ENCODE measurements around the gene LAMTOR1. TPM values are rescaled to one million over a fixed set of nuclear protein-coding genes. Genes with fewer than 3 reads are reported as not detected.

Gene LAMTOR1
- total RNA-seq, 2 donors from 2014 or later: 65.6 to 66.9 TPM

DNA sequence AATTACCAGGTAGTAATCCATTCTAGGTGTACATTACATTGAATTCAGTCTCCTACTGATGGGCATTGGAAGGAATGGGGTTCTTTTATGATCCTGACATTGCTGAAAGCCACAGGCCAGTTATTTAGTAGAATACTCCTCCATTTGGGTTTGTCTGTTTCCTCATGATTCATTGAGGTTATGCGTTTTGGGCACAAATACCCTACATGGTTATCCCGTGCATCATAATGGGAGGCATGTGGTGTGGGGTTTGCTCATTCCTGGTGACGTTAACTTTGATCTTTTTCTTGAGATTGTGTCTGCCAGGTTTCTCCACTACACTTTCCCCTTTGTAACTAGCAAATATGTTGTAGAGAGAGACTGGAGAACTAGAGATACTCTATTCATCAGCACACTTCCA is 38.0 kb upstream of the LAMTOR1 start:
- DNase-seq (no peak), ATAC-seq (no peak)
- WGBS, 2 donors: 56 to 60% methylated on average over 3 of the region's 3 CpGs

DNA sequence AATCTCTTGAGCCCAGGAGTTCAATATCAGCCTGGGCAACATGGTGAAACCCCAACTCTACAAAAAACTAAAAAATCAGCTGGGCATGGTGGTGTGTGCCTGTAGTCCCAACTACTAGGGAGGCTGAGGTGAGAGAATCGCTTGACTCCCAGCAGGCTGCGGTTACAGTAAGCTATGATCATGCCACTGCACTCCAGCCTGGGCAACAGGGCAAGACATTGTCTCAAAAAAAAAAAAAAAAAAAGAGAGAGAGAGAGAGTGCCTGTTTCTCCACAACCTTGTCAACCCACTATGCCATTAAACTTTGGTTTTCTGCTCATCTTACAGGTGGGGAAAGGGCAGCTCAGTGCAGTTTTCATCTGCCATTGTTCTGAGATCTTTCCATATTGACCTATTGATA is 37.6 kb upstream of the LAMTOR1 start:
- 90 to 92% methylated on average over 2 of the region's 2 CpGs for WGBS, 2 donors
- TF ChIP-seq, protein P1, sequence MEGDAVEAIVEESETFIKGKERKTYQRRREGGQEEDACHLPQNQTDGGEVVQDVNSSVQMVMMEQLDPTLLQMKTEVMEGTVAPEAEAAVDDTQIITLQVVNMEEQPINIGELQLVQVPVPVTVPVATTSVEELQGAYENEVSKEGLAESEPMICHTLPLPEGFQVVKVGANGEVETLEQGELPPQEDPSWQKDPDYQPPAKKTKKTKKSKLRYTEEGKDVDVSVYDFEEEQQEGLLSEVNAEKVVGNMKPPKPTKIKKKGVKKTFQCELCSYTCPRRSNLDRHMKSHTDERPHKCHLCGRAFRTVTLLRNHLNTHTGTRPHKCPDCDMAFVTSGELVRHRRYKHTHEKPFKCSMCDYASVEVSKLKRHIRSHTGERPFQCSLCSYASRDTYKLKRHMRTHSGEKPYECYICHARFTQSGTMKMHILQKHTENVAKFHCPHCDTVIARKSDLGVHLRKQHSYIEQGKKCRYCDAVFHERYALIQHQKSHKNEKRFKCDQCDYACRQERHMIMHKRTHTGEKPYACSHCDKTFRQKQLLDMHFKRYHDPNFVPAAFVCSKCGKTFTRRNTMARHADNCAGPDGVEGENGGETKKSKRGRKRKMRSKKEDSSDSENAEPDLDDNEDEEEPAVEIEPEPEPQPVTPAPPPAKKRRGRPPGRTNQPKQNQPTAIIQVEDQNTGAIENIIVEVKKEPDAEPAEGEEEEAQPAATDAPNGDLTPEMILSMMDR (IDR thresholded peaks at IDR 0.05): no peak
- no peak for TF ChIP-seq POLR2A (IDR thresholded peaks at IDR 0.05)
- no peak for ATAC-seq

More for the DNA sequence above, 38.0 kb upstream of the LAMTOR1 start:
- Histone ChIP-seq H3K4me3 (no peak overlapping the region), H3K36me3 (replicated peaks in 1 of 2; ENCODE audit: insufficient read depth in 1 of 2, low read depth in 2 of 2) (no peaks in the 10 kb centered on the region), H3K27ac (no peak overlapping the region), H3K27me3 (no peaks in the 10 kb centered on the region), H3K4me1 (peaks cover 3% of the 10 kb centered on the region), H3K9me3 (no peaks in the 10 kb centered on the region)
- intact Hi-C loops (cut with DNase I): no loop called here
- TF ChIP-seq, protein P1 (IDR thresholded peaks at IDR 0.05): no peak
- TF ChIP-seq POLR2A (IDR thresholded peaks at IDR 0.05): no peak

DNA sequence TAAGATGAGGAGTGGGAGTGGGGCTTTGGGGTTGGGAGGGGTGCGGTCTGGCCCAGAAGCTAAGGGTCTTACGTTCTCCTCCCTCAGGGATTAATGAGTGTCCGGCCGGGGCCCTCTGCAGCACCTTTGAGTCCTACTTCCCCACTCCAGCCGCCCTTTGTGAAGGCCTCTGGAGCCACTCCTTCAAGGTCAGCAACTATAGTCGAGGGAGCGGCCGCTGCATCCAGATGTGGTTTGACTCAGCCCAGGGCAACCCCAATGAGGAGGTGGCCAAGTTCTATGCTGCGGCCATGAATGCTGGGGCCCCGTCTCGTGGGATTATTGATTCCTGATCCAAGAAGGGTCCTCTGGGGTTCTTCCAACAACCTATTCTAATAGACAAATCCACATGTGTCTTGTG is 36.4 kb upstream of the LAMTOR1 start:
- no peak overlapping the region for H3K27ac ChIP-seq
- intact Hi-C loops (cut with DNase I): no loop called here
- 83 to 97% methylated on average over 6 to 11 of the region's 11 CpGs for WGBS, 2 donors

More for the DNA sequence above, 37.6 kb upstream of the LAMTOR1 start:
- peaks cover 3% of the 10 kb centered on the region for H3K4me1 ChIP-seq
- H3K36me3 ChIP-seq (replicated peaks in 1 of 2; ENCODE audit: insufficient read depth in 1 of 2, low read depth in 2 of 2): no peaks in the 10 kb centered on the region
- H3K27me3 ChIP-seq: no peaks in the 10 kb centered on the region
- no peak overlapping the region for H3K27ac ChIP-seq
- H3K4me3 ChIP-seq: no peak overlapping the region
- no peak for DNase-seq
- H3K9me3 ChIP-seq: no peaks in the 10 kb centered on the region
- intact Hi-C loops (cut with DNase I): no loop called here

DNA sequence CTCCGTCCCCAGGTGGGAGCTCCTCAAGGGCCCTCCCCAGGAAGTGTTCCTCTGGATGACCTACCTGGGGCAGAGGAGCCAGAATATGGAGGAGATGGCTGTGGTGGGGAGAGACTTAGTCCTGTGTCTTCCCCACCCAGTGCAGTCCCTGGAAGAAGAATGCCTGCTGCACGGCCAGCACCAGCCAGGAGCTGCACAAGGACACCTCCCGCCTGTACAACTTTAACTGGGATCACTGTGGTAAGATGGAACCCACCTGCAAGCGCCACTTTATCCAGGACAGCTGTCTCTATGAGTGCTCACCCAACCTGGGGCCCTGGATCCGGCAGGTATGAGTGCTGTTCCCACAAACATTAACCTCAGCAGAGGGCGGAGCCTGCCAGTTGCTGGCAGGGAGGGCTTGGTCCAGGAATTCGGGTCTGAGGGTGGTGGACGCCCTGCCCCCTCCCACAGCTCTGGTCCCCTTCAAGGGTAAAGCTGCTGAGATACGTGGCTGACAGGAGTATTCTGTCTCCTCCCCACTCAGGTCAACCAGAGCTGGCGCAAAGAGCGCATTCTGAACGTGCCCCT is 35.8 kb upstream of the LAMTOR1 start:
- TF ChIP-seq, protein P1 (IDR thresholded peaks at IDR 0.05): no peak
- TF ChIP-seq POLR2A (IDR thresholded peaks at IDR 0.05): no peak
- no peaks in the 10 kb centered on the region for H3K9me3 ChIP-seq
- peaks cover 2% of the 10 kb centered on the region for H3K4me1 ChIP-seq
- H3K27me3 ChIP-seq: no peaks in the 10 kb centered on the region
- no peak overlapping the region for H3K27ac ChIP-seq
- DNase-seq: peak in 1 of 4 donors; percentile 15
- 59 to 62% methylated on average over 6 to 11 of the region's 12 CpGs for WGBS, 2 donors
- intact Hi-C loops (cut with DNase I): no loop called here
- no peak for ATAC-seq
- H3K36me3 ChIP-seq (replicated peaks in 1 of 2; ENCODE audit: insufficient read depth in 1 of 2, low read depth in 2 of 2): no peaks in the 10 kb centered on the region
- H3K4me3 ChIP-seq: no peak overlapping the region

More for the DNA sequence above, 36.4 kb upstream of the LAMTOR1 start:
- H3K9me3 ChIP-seq: no peaks in the 10 kb centered on the region
- no peak for ATAC-seq
- TF ChIP-seq, protein P1 (IDR thresholded peaks at IDR 0.05): no peak
- no peak for TF ChIP-seq POLR2A (IDR thresholded peaks at IDR 0.05)
- H3K27me3 ChIP-seq: no peaks in the 10 kb centered on the region
- DNase-seq: no peak
- H3K4me3 ChIP-seq: no peak overlapping the region
- peaks cover 3% of the 10 kb centered on the region for H3K4me1 ChIP-seq
- no peaks in the 10 kb centered on the region for H3K36me3 ChIP-seq (replicated peaks in 1 of 2; ENCODE audit: insufficient read depth in 1 of 2, low read depth in 2 of 2)

DNA sequence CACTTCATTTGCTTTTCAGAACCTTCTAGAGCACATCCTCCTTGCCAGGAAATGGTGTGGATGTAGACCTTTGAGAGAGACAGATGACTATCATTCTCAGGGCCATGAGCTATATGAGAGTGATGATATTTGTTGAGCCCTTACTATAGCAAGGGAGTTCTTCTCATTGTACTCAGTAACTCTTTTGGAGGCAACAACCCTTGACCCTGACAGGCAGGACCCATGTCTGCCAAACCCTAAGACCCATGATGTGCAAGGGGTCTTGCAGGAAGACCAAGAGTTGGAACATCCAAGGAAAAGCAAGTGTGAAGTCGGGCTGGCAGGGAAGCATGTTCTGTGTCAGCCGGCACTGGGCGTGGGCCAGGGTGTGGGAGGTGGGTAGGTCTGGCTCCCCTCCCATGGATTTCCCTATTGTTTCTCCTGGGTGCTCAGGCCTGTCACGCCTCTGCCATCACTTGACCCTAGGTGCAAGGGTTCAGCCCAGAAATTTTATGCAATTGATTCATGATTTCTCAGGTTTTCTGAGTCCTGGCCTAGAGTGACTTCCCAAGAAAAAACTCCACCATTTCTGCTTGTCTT is 33.7 kb upstream of the LAMTOR1 start:
- ATAC-seq: no peak
- no peaks in the 10 kb centered on the region for H3K36me3 ChIP-seq (replicated peaks in 1 of 2; ENCODE audit: insufficient read depth in 1 of 2, low read depth in 2 of 2)
- TF ChIP-seq POLR2A (IDR thresholded peaks at IDR 0.05): no peak
- TF ChIP-seq, protein P1 (IDR thresholded peaks at IDR 0.05): no peak
- WGBS, 2 donors: 91 to 93% methylated on average over 4 of the region's 4 CpGs
- intact Hi-C loops (cut with DNase I): no loop called here
- DNase-seq: no peak
- H3K4me1 ChIP-seq: no peaks in the 10 kb centered on the region
- H3K27me3 ChIP-seq: no peaks in the 10 kb centered on the region
- H3K9me3 ChIP-seq: no peaks in the 10 kb centered on the region
- no peak overlapping the region for H3K27ac ChIP-seq
- H3K4me3 ChIP-seq: no peak overlapping the region

All from body of pancreas (tissue), 4 donors.